Mesendoderm (in vitro differentiated cells): ENCODE results near the gene ANKRD53.

Experiments
- DNase-seq: peaks from one replicate; pipeline ENCODE4 v3.0.0; 2013
- H2AK5ac ChIP-seq: 2 replicates; pipeline ENCODE4 v1.6.1; 2013; ENCODE audit warnings: low read length, inconsistent platforms
- H2BK120ac ChIP-seq: 2 replicates; pipeline ENCODE4 v1.6.1; 2013; ENCODE audit warnings: low read depth, mild to moderate bottlenecking, low read length, moderate library complexity, mixed read lengths
- H2BK15ac ChIP-seq: replicated peaks from 2 replicates; pipeline ENCODE4 v1.6.1; 2013; ENCODE audit warnings: low read depth, mild to moderate bottlenecking, moderate library complexity
- H2BK5ac ChIP-seq: 2 replicates; pipeline ENCODE4 v1.6.1; 2013; ENCODE audit warnings: low read length, inconsistent platforms
- H3K18ac ChIP-seq: 2 replicates; pipeline ENCODE4 v1.6.1; 2013; ENCODE audit warnings: mild to moderate bottlenecking, low read length, mixed read lengths
- H3K23ac ChIP-seq: one replicate; pipeline ENCODE4 v1.6.1; 2013; ENCODE audit warnings: low read length
- H3K27ac ChIP-seq: 2 replicates; pipeline ENCODE4 v1.5.1; 2013; ENCODE audit warnings: low read depth, mild to moderate bottlenecking, inconsistent platforms, low read length, moderate library complexity
- H3K27me3 ChIP-seq: 2 replicates; pipeline ENCODE4 v1.6.1; 2013; ENCODE audit warnings: low read length, control low read depth, mild to moderate bottlenecking, inconsistent platforms; ENCODE audit not compliant: insufficient read depth, poor library complexity
- H3K36me3 ChIP-seq: 2 replicates; pipeline ENCODE4 v1.6.1; 2013; ENCODE audit warnings: low read length, inconsistent platforms; ENCODE audit not compliant: control insufficient read depth, insufficient read depth
- H3K4ac ChIP-seq: one replicate; pipeline ENCODE4 v1.6.1; 2013; ENCODE audit warnings: low read depth, mild to moderate bottlenecking, low read length, moderate library complexity
- H3K4me1 ChIP-seq: 2 replicates; pipeline ENCODE4 v1.6.1; 2013; ENCODE audit warnings: low read depth, low read length, inconsistent platforms; ENCODE audit not compliant: control insufficient read depth
- H3K4me2 ChIP-seq: 2 replicates; pipeline ENCODE4 v1.6.1; 2013; ENCODE audit warnings: low read length
- H3K4me3 ChIP-seq: 2 replicates; pipeline ENCODE4 v1.5.1; 2013; ENCODE audit warnings: mild to moderate bottlenecking, low read length
- H3K56ac ChIP-seq: one replicate; pipeline ENCODE4 v1.6.1; 2013; ENCODE audit warnings: low read length
- H3K79me1 ChIP-seq: 2 replicates; pipeline ENCODE4 v1.6.1; 2013; ENCODE audit warnings: low read length, inconsistent platforms
- H3K79me2 ChIP-seq: 2 replicates; pipeline ENCODE4 v1.6.1; 2013; ENCODE audit warnings: mild to moderate bottlenecking, low read length; ENCODE audit not compliant: control insufficient read depth, insufficient read depth
- H3K9ac ChIP-seq: 2 replicates; pipeline ENCODE4 v1.6.1; 2013; ENCODE audit warnings: low read length, inconsistent platforms
- H4K5ac ChIP-seq: one replicate; pipeline ENCODE4 v1.6.1; 2013; ENCODE audit warnings: low read length
- H4K8ac ChIP-seq: one replicate; pipeline ENCODE4 v1.6.1; 2013; ENCODE audit warnings: low read depth, mild to moderate bottlenecking, control low read depth, low read length, moderate library complexity
- WGBS: extraction: QIAGEN DNeasy Blood & Tissue Kit; methylation state at CpG from one replicate; pipeline ENCODE4 v1.1.7; 2013; ENCODE audit warnings: low lambda C conversion rate, missing lambda C conversion rate; ENCODE audit not compliant: insufficient coverage; ENCODE audit errors: extremely low coverage; 5-methylcytosine and 5-hydroxymethylcytosine counted together

The ANKRD53 gene

DNA sequence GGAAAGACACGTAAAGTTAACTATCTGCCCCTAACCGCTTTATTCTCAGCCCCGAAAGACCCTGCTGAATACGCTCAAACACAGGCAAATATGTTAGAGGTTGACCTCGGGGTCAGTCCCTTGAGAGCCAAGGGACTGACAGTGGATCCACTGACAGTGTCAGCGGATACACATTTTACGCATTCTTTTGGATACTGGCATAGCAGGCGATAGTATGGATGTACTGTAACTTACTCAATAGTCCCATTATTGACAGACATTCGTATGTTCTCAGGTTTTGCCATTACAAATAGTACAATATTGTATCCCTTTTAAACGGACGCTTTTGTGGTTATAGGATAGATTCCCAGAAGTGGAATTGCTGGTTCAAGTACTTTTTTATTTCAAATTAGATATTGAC, 29.3 kb upstream of the ANKRD53 start:
- no peak overlapping the region for H3K23ac ChIP-seq
- H4K5ac ChIP-seq = no peak overlapping the region
- no peaks in the 10 kb centered on the region for H3K79me2 ChIP-seq
- H2AK5ac ChIP-seq = no peak overlapping the region
- no peak for DNase-seq
- no peak overlapping the region for H3K4me2 ChIP-seq
- H3K9ac ChIP-seq = no peak overlapping the region
- no peak overlapping the region for H3K18ac ChIP-seq
- no peak overlapping the region for H3K4me3 ChIP-seq
- WGBS = no CpG with 5 or more reads among the region's 11 CpGs
- peaks cover 5% of the 10 kb centered on the region for H3K27me3 ChIP-seq
- no peak overlapping the region for H2BK5ac ChIP-seq
- no peak overlapping the region for H2BK120ac ChIP-seq
- H4K8ac ChIP-seq = no peak overlapping the region
- no peak overlapping the region for H3K56ac ChIP-seq
- H3K4ac ChIP-seq = no peak overlapping the region
- H3K79me1 ChIP-seq = no peaks in the 10 kb centered on the region
- no peak overlapping the region for H3K27ac ChIP-seq
- no peak overlapping the region for H2BK15ac ChIP-seq
- no peaks in the 10 kb centered on the region for H3K4me1 ChIP-seq
- no peaks in the 10 kb centered on the region for H3K36me3 ChIP-seq

DNA sequence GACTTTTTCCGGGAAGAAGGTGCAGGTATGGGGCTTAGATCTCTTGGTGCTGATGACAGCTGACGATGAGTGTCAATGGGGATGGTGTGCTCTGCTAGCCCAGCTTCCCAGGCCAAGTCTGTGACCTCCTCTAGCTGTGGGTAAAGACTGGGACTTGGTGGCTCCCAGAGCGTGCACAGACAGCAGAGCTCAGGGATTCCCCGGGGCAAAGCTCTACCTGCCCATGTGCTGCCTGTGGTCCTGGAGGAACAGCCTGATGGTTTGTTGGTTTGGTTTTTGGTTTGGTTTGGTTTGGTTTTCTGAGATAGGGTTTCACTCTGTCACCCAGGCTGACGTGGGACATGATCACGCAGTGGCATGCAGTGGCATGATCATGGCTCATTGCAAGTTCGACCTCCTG, 23.5 kb upstream of the ANKRD53 start:
- Histone ChIP-seq H3K79me2 (no peaks in the 10 kb centered on the region), H3K18ac (no peak overlapping the region), H3K4me1 (no peaks in the 10 kb centered on the region), H3K4me3 (no peak overlapping the region), H2BK120ac (no peak overlapping the region), H3K27ac (no peak overlapping the region), H3K23ac (no peak overlapping the region), H3K4me2 (no peak overlapping the region), H3K36me3 (no peaks in the 10 kb centered on the region), H3K4ac (no peak overlapping the region), H2AK5ac (no peak overlapping the region), H3K56ac (no peak overlapping the region), H3K79me1 (no peaks in the 10 kb centered on the region), H2BK15ac (no peak overlapping the region), H4K5ac (no peak overlapping the region), H2BK5ac (no peak overlapping the region), H4K8ac (no peak overlapping the region), H3K27me3 (no peaks in the 10 kb centered on the region), H3K9ac (no peak overlapping the region)
- no peak for DNase-seq
- no CpG with 5 or more reads among the region's 7 CpGs for WGBS

DNA sequence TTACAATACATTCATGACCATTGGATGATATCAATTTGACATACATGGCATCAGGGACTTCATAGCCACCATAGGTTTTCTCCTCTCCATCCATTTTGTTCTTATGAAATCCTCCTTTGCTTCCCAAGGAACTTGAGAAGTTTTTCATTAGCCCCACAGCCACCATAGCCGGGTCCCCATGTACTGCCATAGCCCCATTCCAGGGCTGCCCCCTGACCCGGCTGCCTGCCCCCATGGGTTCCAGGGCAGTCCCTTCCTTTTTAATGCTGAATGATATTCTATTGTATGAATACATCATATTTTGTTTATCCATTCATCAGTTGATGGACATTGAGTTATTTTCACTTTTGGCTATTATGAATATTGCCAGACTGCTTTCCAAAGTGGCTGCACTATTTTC, 22.3 kb upstream of the ANKRD53 start:
- Histone ChIP-seq H3K23ac (no peak overlapping the region), H3K27ac (no peak overlapping the region), H3K56ac (no peak overlapping the region), H3K36me3 (no peaks in the 10 kb centered on the region), H4K5ac (no peak overlapping the region), H3K18ac (no peak overlapping the region), H3K79me2 (no peaks in the 10 kb centered on the region), H3K4me1 (no peaks in the 10 kb centered on the region), H3K4ac (no peak overlapping the region), H2AK5ac (no peak overlapping the region), H3K27me3 (no peaks in the 10 kb centered on the region), H3K79me1 (no peaks in the 10 kb centered on the region), H3K4me2 (no peak overlapping the region), H4K8ac (no peak overlapping the region), H2BK15ac (no peak overlapping the region), H3K4me3 (no peak overlapping the region), H2BK5ac (no peak overlapping the region), H3K9ac (no peak overlapping the region), H2BK120ac (no peak overlapping the region)
- no peak for DNase-seq
- WGBS = no CpG with 5 or more reads among the region's 2 CpGs

DNA sequence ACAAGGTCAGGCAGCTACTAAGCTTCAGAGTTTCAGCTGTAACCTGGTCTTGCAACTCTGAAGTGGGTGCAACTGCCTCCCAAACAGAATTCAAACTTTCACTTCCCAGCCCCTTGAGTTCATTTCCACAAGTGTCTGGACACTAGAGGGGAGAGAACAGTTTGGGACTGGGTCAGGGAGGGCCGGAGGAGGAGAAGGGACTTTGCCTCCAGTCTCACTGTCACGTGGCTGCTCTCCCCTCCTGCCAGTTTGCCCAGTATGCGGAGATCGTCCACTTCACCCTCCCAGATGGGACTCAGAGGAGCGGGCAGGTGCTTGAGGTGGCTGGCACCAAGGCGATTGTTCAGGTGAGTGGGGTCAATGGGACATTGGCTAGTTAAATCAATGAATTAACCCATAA, 20.6 kb upstream of the ANKRD53 start:
- DNase-seq = no peak

DNA sequence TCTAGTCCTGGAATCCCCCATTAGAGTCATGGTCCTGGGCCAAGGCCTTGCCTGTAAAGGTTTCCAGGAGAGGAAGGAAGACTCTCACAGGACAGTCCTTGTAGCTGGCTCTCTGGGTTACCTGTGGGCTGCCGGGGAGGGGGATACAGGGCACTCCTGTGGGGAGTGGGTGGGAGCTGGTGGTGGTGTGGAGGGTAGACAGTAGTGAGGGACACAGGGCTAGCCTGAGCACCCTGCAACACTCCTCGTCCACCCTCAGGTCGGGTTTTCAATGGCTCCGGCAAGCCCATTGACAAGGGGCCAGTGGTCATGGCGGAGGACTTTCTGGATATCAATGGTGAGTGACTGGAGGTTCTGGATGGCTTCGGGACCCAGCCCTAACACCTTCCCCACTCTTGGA, 19.7 kb upstream of the ANKRD53 start:
- Histone ChIP-seq H2AK5ac (no peak overlapping the region), H3K18ac (no peak overlapping the region), H2BK15ac (no peak overlapping the region), H3K36me3 (no peaks in the 10 kb centered on the region), H3K4me1 (no peaks in the 10 kb centered on the region), H4K8ac (no peak overlapping the region), H3K27me3 (no peaks in the 10 kb centered on the region), H3K4ac (no peak overlapping the region), H3K9ac (no peak overlapping the region), H3K4me3 (no peak overlapping the region), H4K5ac (no peak overlapping the region), H2BK5ac (no peak overlapping the region), H3K23ac (no peak overlapping the region), H2BK120ac (no peak overlapping the region), H3K4me2 (no peak overlapping the region), H3K79me1 (no peaks in the 10 kb centered on the region), H3K56ac (no peak overlapping the region), H3K79me2 (no peaks in the 10 kb centered on the region), H3K27ac (no peak overlapping the region)
- WGBS = no CpG with 5 or more reads among the region's 6 CpGs
- DNase-seq = no peak

More for the DNA sequence above, 20.6 kb upstream of the ANKRD53 start:
- Histone ChIP-seq H2BK15ac (no peak overlapping the region), H3K79me1 (no peaks in the 10 kb centered on the region), H3K4me2 (no peak overlapping the region), H3K79me2 (no peaks in the 10 kb centered on the region), H3K27me3 (no peaks in the 10 kb centered on the region), H3K9ac (no peak overlapping the region), H3K4me3 (no peak overlapping the region), H3K18ac (no peak overlapping the region), H3K36me3 (no peaks in the 10 kb centered on the region), H3K27ac (no peak overlapping the region), H2AK5ac (no peak overlapping the region), H3K23ac (no peak overlapping the region), H3K4me1 (no peaks in the 10 kb centered on the region), H3K4ac (no peak overlapping the region), H4K5ac (no peak overlapping the region), H2BK5ac (no peak overlapping the region), H2BK120ac (no peak overlapping the region), H3K56ac (no peak overlapping the region), H4K8ac (no peak overlapping the region)
- no CpG with 5 or more reads among the region's 6 CpGs for WGBS

DNA sequence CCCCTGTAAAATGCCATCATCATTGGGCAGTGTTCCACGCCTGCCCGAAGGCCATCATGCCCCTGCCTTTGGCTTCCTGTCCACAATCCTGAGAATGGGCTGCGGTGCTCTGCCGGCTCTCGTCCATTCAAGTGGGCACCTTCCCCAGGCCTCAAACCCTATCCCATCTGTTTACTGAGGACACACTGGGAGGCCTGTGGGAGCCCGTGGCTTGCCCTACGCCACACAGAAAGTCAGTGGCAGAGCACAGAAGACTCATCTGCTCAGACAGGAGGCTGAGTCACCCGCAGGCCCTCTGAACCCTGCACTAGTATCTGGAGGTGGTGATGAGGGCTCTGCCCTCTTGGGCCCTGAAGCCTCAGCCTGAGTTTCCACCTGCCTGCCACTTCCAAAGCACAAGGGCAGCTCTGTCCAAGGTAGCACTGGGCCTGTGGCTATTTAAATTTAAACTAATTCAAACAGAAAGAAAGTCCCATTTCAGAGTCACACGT, 19.1 kb upstream of the ANKRD53 start:
- DNase-seq = no peak
- no peak overlapping the region for H3K9ac ChIP-seq
- no peak overlapping the region for H3K56ac ChIP-seq
- no peak overlapping the region for H2BK15ac ChIP-seq
- no peak overlapping the region for H3K18ac ChIP-seq
- no peaks in the 10 kb centered on the region for H3K36me3 ChIP-seq
- H3K27ac ChIP-seq = no peak overlapping the region
- no peak overlapping the region for H4K5ac ChIP-seq
- H3K27me3 ChIP-seq = peaks cover 3% of the 10 kb centered on the region
- no CpG with 5 or more reads among the region's 9 CpGs for WGBS
- H3K4ac ChIP-seq = no peak overlapping the region
- no peak overlapping the region for H2BK120ac ChIP-seq
- no peak overlapping the region for H3K4me2 ChIP-seq
- no peak overlapping the region for H3K4me3 ChIP-seq
- no peaks in the 10 kb centered on the region for H3K79me2 ChIP-seq
- H2AK5ac ChIP-seq = no peak overlapping the region
- no peaks in the 10 kb centered on the region for H3K4me1 ChIP-seq
- H4K8ac ChIP-seq = no peak overlapping the region
- no peaks in the 10 kb centered on the region for H3K79me1 ChIP-seq
- no peak overlapping the region for H2BK5ac ChIP-seq
- H3K23ac ChIP-seq = no peak overlapping the region
